HepG2 (cell line): ENCODE data around the gene HTR1D. TPM values are rescaled to one million over a fixed set of nuclear protein-coding genes. Genes with fewer than 3 reads are reported as not detected.

Experiments
- ARHGAP35 ChIP-seq: sonication (generic); formaldehyde crosslinking; IDR thresholded peaks from 2 replicates; pipeline ENCODE4 v1.9.0; 2022; ENCODE audit warnings: mild to moderate bottlenecking, inconsistent platforms, moderate library complexity, missing genetic modification reagents, borderline replicate concordance
- CHD4 ChIP-seq: fragments of 200-600 bp; sonication (generic); IDR thresholded peaks from 2 replicates; pipeline ENCODE4 v1.7.0; 2017; ENCODE audit warnings: mild to moderate bottlenecking, low read length, borderline replicate concordance
- GTF3A ChIP-seq: sonication (generic); formaldehyde crosslinking; conservative IDR thresholded peaks from 2 replicates; pipeline ENCODE4 v1.4.0; 2020; ENCODE audit warnings: mild to moderate bottlenecking, missing genetic modification reagents
- HDAC1 ChIP-seq: sonication (generic); formaldehyde crosslinking; IDR thresholded peaks from 2 replicates; pipeline ENCODE4 v1.5.1; 2020; ENCODE audit warnings: mild to moderate bottlenecking, missing genetic modification reagents
- HNF4G ChIP-seq, 2 experiments: sonication (generic) in 1 of 2; formaldehyde crosslinking in 1 of 2; IDR thresholded peaks; 2 replicates each; pipeline versions ENCODE4 v1.4.0 to v1.6.1; 2011 to 2020; ENCODE audit warnings: borderline replicate concordance in 2 of 2, low read depth in 2 of 2, mild to moderate bottlenecking in 2 of 2, low read length in 1 of 2, missing genetic modification reagents in 1 of 2, moderate library complexity in 1 of 2
- KAT7 ChIP-seq: IDR thresholded peaks from 2 replicates; pipeline ENCODE4 v1.6.1; 2018; ENCODE audit warnings: borderline replicate concordance, missing compliant biosample characterization
- MED13 ChIP-seq: sonication (generic); formaldehyde crosslinking; IDR thresholded peaks from 2 replicates; pipeline ENCODE4 v1.5.0; 2020; ENCODE audit warnings: missing genetic modification reagents
- MIER3 ChIP-seq: IDR thresholded peaks from 2 replicates; pipeline ENCODE4 v1.6.1; 2016; ENCODE audit warnings: missing compliant biosample characterization, borderline replicate concordance
- NR2C2 ChIP-seq: sonication (generic); formaldehyde crosslinking; IDR thresholded peaks from 2 replicates; pipeline ENCODE4 v1.4.0; 2020; ENCODE audit warnings: missing genetic modification reagents, mild to moderate bottlenecking, moderate library complexity, borderline replicate concordance
- NR3C1 ChIP-seq: sonication (generic); formaldehyde crosslinking; IDR thresholded peaks from 2 replicates; pipeline ENCODE4 v1.4.0; 2020; ENCODE audit warnings: missing genetic modification reagents
- POGZ ChIP-seq: sonication (generic); formaldehyde crosslinking; IDR thresholded peaks from 2 replicates; pipeline ENCODE4 v1.4.0; 2020; ENCODE audit warnings: mild to moderate bottlenecking, missing genetic modification reagents
- RFXAP ChIP-seq: sonication (generic); formaldehyde crosslinking; IDR thresholded peaks from 2 replicates; pipeline ENCODE4 v1.4.0; 2020; ENCODE audit warnings: missing genetic modification reagents, borderline replicate concordance
- RXRA ChIP-seq: sonication (generic); formaldehyde crosslinking; IDR thresholded peaks from 2 replicates; pipeline ENCODE4 v1.5.1; 2020; ENCODE audit warnings: missing genetic modification reagents
- SALL1 ChIP-seq: sonication (generic); formaldehyde crosslinking; IDR thresholded peaks from 2 replicates; pipeline ENCODE4 v1.8.0; 2022; ENCODE audit warnings: mild to moderate bottlenecking, missing genetic modification reagents
- ZNF430 ChIP-seq: sonication (generic); formaldehyde crosslinking; IDR thresholded peaks from 2 replicates; pipeline ENCODE4 v1.9.0; 2021; ENCODE audit warnings: mild to moderate bottlenecking, missing genetic modification reagents
- ZNF557 ChIP-seq: sonication (generic); formaldehyde crosslinking; IDR thresholded peaks from 2 replicates; pipeline ENCODE4 v1.4.0; 2020; ENCODE audit warnings: missing genetic modification reagents
- ZNF75D ChIP-seq: sonication (generic); formaldehyde crosslinking; IDR thresholded peaks from 2 replicates; pipeline ENCODE4 v1.8.1; 2023; ENCODE audit warnings: missing genetic modification reagents, mild to moderate bottlenecking, borderline replicate concordance
- polyA plus RNA-seq, 8 experiments: library from polyadenylated mRNA; depleted of rRNA in 3 of 8; stranded (reverse) in 7 of 8; unstranded in 1 of 8; fragments of >200 nt; fragmentation: Illumina TruSeq in 4 of 8; extraction: Trizol in 4 of 8; gene quantifications; 2 replicates each; pipeline versions ENCODE4 v1.2.1 to v1.2.3, GENCODE V29; 2011 to 2016; ENCODE audit warnings: low read depth in 4 of 8, missing spikeins in 1 of 8, mixed read lengths in 1 of 8; ENCODE audit not compliant: insufficient read depth in 1 of 8
- total RNA-seq, 5 experiments: library from RNA; depleted of rRNA; stranded (reverse); fragments of >200 nt; fragmentation: Illumina TruSeq; extraction: Trizol; gene quantifications; 2 replicates each; pipeline ENCODE4 v1.2.3, GENCODE V29; 2016; ENCODE audit warnings: low read depth in 1 of 5
- TF ChIP-seq, protein P1 (sequence below): sonication (generic); formaldehyde crosslinking; IDR thresholded peaks from 2 replicates; pipeline ENCODE4 v1.9.0; 2022; ENCODE audit warnings: missing genetic modification reagents, mild to moderate bottlenecking, borderline replicate concordance
- TF ChIP-seq, protein P2 (sequence below), 2 experiments: sonication (generic) in 1 of 2; formaldehyde crosslinking in 1 of 2; IDR thresholded peaks; 2 replicates each; pipeline versions ENCODE4 v1.4.0 to v1.6.1; 2018 to 2020; ENCODE audit warnings: missing genetic modification reagents in 2 of 2, borderline replicate concordance in 1 of 2, low read depth in 1 of 2, mild to moderate bottlenecking in 1 of 2, missing biosample characterization in 1 of 2
- TF ChIP-seq, protein P3 (sequence below): sonication (generic); formaldehyde crosslinking; IDR thresholded peaks from 2 replicates; pipeline ENCODE4 v1.4.0; 2020; ENCODE audit warnings: mild to moderate bottlenecking, missing genetic modification reagents
- TF ChIP-seq, protein P4 (sequence below): sonication (generic); formaldehyde crosslinking; IDR thresholded peaks from 2 replicates; pipeline ENCODE4 v1.8.0; 2023; ENCODE audit warnings: mild to moderate bottlenecking, missing genetic modification reagents
- TF ChIP-seq, protein P5 (sequence below): IDR thresholded peaks from 2 replicates; pipeline ENCODE4 v1.6.1; 2016; ENCODE audit warnings: control low read depth

The HTR1D gene
- total and polyA plus RNA-seq, 2 of the 13 experiments (the other 11 are each of a cell fraction or from before 2014, with no cell fraction given): 0.04 to 0.07 TPM

DNA sequence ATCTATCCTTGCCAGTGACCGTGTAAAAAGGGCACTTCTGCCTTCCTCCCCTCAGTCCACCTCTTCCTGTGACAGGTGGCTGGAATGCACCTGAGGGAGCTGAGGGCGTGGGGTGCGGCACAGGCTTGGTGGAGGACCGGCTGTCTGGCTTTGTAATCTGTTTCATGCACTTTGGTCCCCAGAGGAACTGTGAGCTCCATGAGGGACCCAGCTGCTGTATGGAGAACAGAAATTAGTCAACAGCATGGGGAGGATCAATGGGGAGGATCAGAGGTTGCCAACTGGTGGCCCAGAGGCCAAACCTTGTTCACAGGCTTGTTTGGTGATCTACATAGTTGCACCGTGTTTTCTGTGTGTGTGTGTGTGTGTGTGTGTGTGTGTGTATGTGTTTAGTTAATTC lies 29.7 kb downstream of the HTR1D start (continued):
- TF ChIP-seq MIER3 (peak; percentile 82; the same call in 1 of the 2 replicates), ZNF75D (CRISPR knock-in tag) (no peak), POGZ (CRISPR knock-in tag) (peak; percentile 85), KAT7 (CRISPR knock-in tag) (no peak), HNF4G (IDR thresholded peaks at IDR 0.05; ENCODE audit: borderline replicate concordance, low read depth, low read length) (peak; percentile 98), HNF4G (CRISPR knock-in tag; IDR thresholded peaks at IDR 0.05; ENCODE audit: borderline replicate concordance, low read depth) (peak; percentile 93), RFXAP (no peak), RXRA (CRISPR knock-in tag) (peak; percentile 70; the same call in 1 of the 2 replicates), HDAC1 (CRISPR knock-in tag) (peak; percentile 96), ARHGAP35 (no peak; the same call in 1 of the 2 replicates), SALL1 (CRISPR knock-in tag) (peak; percentile 99), ZNF430 (CRISPR knock-in tag) (peak; percentile 44; the same call in 1 of the 2 replicates), CHD4 (no peak), ZNF557 (no peak), GTF3A (CRISPR knock-in tag) (no peak), NR2C2 (CRISPR knock-in tag) (no peak), NR3C1 (no peak), MED13 (CRISPR knock-in tag) (no peak)
- TF ChIP-seq, protein P1, sequence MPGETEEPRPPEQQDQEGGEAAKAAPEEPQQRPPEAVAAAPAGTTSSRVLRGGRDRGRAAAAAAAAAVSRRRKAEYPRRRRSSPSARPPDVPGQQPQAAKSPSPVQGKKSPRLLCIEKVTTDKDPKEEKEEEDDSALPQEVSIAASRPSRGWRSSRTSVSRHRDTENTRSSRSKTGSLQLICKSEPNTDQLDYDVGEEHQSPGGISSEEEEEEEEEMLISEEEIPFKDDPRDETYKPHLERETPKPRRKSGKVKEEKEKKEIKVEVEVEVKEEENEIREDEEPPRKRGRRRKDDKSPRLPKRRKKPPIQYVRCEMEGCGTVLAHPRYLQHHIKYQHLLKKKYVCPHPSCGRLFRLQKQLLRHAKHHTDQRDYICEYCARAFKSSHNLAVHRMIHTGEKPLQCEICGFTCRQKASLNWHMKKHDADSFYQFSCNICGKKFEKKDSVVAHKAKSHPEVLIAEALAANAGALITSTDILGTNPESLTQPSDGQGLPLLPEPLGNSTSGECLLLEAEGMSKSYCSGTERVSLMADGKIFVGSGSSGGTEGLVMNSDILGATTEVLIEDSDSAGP (CRISPR knock-in tag): peak; percentile 34; the same call in 1 of the 2 replicates
- TF ChIP-seq, protein P2, sequence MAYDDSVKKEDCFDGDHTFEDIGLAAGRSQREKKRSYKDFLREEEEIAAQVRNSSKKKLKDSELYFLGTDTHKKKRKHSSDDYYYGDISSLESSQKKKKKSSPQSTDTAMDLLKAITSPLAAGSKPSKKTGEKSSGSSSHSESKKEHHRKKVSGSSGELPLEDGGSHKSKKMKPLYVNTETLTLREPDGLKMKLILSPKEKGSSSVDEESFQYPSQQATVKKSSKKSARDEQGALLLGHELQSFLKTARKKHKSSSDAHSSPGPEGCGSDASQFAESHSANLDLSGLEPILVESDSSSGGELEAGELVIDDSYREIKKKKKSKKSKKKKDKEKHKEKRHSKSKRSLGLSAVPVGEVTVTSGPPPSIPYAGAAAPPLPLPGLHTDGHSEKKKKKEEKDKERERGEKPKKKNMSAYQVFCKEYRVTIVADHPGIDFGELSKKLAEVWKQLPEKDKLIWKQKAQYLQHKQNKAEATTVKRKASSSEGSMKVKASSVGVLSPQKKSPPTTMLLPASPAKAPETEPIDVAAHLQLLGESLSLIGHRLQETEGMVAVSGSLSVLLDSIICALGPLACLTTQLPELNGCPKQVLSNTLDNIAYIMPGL (CRISPR knock-in tag; IDR thresholded peaks at IDR 0.05; ENCODE audit: borderline replicate concordance in 1 of 2, low read depth in 1 of 2): peak; percentile 44 to 58; a peak in 2 of 4 replicates
- TF ChIP-seq, protein P3, sequence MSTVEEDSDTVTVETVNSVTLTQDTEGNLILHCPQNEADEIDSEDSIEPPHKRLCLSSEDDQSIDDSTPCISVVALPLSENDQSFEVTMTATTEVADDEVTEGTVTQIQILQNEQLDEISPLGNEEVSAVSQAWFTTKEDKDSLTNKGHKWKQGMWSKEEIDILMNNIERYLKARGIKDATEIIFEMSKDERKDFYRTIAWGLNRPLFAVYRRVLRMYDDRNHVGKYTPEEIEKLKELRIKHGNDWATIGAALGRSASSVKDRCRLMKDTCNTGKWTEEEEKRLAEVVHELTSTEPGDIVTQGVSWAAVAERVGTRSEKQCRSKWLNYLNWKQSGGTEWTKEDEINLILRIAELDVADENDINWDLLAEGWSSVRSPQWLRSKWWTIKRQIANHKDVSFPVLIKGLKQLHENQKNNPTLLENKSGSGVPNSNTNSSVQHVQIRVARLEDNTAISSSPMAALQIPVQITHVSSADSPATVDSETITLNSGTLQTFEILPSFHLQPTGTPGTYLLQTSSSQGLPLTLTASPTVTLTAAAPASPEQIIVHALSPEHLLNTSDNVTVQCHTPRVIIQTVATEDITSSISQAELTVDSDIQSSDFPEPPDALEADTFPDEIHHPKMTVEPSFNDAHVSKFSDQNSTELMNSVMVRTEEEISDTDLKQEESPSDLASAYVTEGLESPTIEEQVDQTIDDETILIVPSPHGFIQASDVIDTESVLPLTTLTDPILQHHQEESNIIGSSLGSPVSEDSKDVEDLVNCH: no peak
- TF ChIP-seq, protein P4, sequence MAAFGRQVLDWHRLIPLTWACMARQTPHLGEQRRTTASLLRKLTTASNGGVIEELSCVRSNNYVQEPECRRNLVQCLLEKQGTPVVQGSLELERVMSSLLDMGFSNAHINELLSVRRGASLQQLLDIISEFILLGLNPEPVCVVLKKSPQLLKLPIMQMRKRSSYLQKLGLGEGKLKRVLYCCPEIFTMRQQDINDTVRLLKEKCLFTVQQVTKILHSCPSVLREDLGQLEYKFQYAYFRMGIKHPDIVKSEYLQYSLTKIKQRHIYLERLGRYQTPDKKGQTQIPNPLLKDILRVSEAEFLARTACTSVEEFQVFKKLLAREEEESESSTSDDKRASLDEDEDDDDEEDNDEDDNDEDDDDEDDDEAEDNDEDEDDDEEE (CRISPR knock-in tag): no peak
- TF ChIP-seq, protein P5, sequence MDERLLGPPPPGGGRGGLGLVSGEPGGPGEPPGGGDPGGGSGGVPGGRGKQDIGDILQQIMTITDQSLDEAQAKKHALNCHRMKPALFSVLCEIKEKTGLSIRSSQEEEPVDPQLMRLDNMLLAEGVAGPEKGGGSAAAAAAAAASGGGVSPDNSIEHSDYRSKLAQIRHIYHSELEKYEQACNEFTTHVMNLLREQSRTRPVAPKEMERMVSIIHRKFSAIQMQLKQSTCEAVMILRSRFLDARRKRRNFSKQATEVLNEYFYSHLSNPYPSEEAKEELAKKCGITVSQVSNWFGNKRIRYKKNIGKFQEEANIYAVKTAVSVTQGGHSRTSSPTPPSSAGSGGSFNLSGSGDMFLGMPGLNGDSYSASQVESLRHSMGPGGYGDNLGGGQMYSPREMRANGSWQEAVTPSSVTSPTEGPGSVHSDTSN: no peak
